Astrocyte (in vitro differentiated cells and primary cell): Measurements from ENCODE around the gene TRAPPC3. TPM values are rescaled to one million over a fixed set of nuclear protein-coding genes. Genes with fewer than 3 reads are reported as not detected.

Experiments used
- DNase-seq: peaks from one replicate; pipeline ENCODE4 v3.0.0-alpha.2; 2010; ENCODE audit warnings: low read depth
- FAIRE-seq: peaks from 2 replicates; lab custom pipeline; 2011; peaks lifted over from hg19 to GRCh38; lab: Jason Lieb, UNC
- H2AFZ ChIP-seq: 2 replicates; pipeline ENCODE4 v1.6.0; 2012; ENCODE audit warnings: low read depth, low read length, inconsistent platforms
- H3K27ac ChIP-seq: 2 replicates; pipeline ENCODE4 v1.5.1; 2011; ENCODE audit warnings: low read depth, low read length, inconsistent platforms
- H3K27me3 ChIP-seq: 2 replicates; pipeline ENCODE4 v1.6.0; 2011; ENCODE audit warnings: low read length, inconsistent platforms; ENCODE audit not compliant: insufficient read depth
- H3K36me3 ChIP-seq: 2 replicates; pipeline ENCODE4 v1.5.1; 2011; ENCODE audit warnings: low read length, inconsistent platforms; ENCODE audit not compliant: insufficient read depth
- H3K4me1 ChIP-seq: 2 replicates; pipeline ENCODE4 v1.5.1; 2011; ENCODE audit warnings: low read length, inconsistent platforms; ENCODE audit not compliant: insufficient read depth
- H3K4me2 ChIP-seq: 2 replicates; pipeline ENCODE4 v1.6.0; 2012; ENCODE audit warnings: low read length, inconsistent platforms
- H3K4me3 ChIP-seq: 2 replicates; pipeline ENCODE4 v1.5.1; 2011; ENCODE audit warnings: low read depth, mild to moderate bottlenecking, low read length, inconsistent platforms; ENCODE audit not compliant: insufficient read depth
- H3K79me2 ChIP-seq: 2 replicates; pipeline ENCODE4 v1.6.0; 2012; ENCODE audit warnings: mild to moderate bottlenecking, low read length, inconsistent platforms; ENCODE audit not compliant: insufficient read depth
- H3K9ac ChIP-seq: 2 replicates; pipeline ENCODE4 v1.6.0; 2012; ENCODE audit warnings: mild to moderate bottlenecking, low read length, inconsistent platforms
- H3K9me3 ChIP-seq: 2 replicates; pipeline ENCODE4 v1.5.1; 2012; ENCODE audit warnings: low read depth, mild to moderate bottlenecking, low read length, inconsistent platforms; ENCODE audit not compliant: insufficient read depth
- H4K20me1 ChIP-seq: 2 replicates; pipeline ENCODE4 v1.6.0; 2012; ENCODE audit warnings: low read length, inconsistent platforms; ENCODE audit not compliant: insufficient read depth
- H3K27ac Mint-ChIP-seq: one replicate; pipeline ENCODE4 v1.8.0; 2021; ENCODE audit warnings: mild to moderate bottlenecking, mixed read lengths; ENCODE audit not compliant: unreplicated experiment
- H3K27me3 Mint-ChIP-seq: one replicate; pipeline ENCODE4 v1.8.0; 2021; ENCODE audit warnings: low read depth, mixed read lengths; ENCODE audit not compliant: unreplicated experiment
- H3K36me3 Mint-ChIP-seq: one replicate; pipeline ENCODE4 v1.8.0; 2021; ENCODE audit warnings: low read depth, mixed read lengths; ENCODE audit not compliant: unreplicated experiment
- H3K4me1 Mint-ChIP-seq: one replicate; pipeline ENCODE4 v1.8.0; 2021; ENCODE audit warnings: low read depth, mixed read lengths; ENCODE audit not compliant: unreplicated experiment
- H3K4me3 Mint-ChIP-seq: one replicate; pipeline ENCODE4 v1.8.0; 2021; ENCODE audit warnings: mild to moderate bottlenecking, moderate library complexity, mixed read lengths; ENCODE audit not compliant: unreplicated experiment
- H3K9me3 Mint-ChIP-seq: one replicate; pipeline ENCODE4 v1.8.0; 2021; ENCODE audit warnings: mild to moderate bottlenecking, mixed read lengths; ENCODE audit not compliant: unreplicated experiment
- EZH2 ChIP-seq: IDR thresholded peaks from 2 replicates; pipeline ENCODE4 v1.6.1; 2012; ENCODE audit warnings: mild to moderate bottlenecking, low read length, inconsistent platforms; ENCODE audit not compliant: insufficient read depth
- total RNA-seq: library from RNA; stranded (reverse); gene quantifications from 2 replicates; pipeline ENCODE4 v1.2.1, GENCODE V29; 2021
- TF ChIP-seq, protein P1 (sequence below): IDR thresholded peaks from 2 replicates; pipeline ENCODE4 v1.5.1; 2011; ENCODE audit warnings: low read depth, mild to moderate bottlenecking, inconsistent platforms, low read length, moderate library complexity; ENCODE audit not compliant: insufficient read depth

TRAPPC3 gene
- total RNA-seq, 1 donor from 2014 or later = 87.1 TPM

- DNase-seq (no peak), FAIRE-seq (no peak)
- Mint-ChIP-seq H3K27ac (no peak overlapping the region), H3K9me3 (no peaks in the 10 kb centered on the region), H3K4me3 (peak overlapping the region; percentile 40), H3K27me3 (no peaks in the 10 kb centered on the region), H3K36me3 (peaks cover 17% of the 10 kb centered on the region), H3K4me1 (peaks cover 31% of the 10 kb centered on the region)
- peaks cover 52% of the 10 kb centered on the region for H3K4me1 ChIP-seq
- peak overlapping the region; percentile 60 for H3K27ac ChIP-seq
- peaks cover 12% of the 10 kb centered on the region for H4K20me1 ChIP-seq
- H3K4me3 ChIP-seq = no peak overlapping the region
- peak overlapping the region; percentile 45 for H3K9ac ChIP-seq
- TF ChIP-seq EZH2 = no peak
- TF ChIP-seq, protein P1, sequence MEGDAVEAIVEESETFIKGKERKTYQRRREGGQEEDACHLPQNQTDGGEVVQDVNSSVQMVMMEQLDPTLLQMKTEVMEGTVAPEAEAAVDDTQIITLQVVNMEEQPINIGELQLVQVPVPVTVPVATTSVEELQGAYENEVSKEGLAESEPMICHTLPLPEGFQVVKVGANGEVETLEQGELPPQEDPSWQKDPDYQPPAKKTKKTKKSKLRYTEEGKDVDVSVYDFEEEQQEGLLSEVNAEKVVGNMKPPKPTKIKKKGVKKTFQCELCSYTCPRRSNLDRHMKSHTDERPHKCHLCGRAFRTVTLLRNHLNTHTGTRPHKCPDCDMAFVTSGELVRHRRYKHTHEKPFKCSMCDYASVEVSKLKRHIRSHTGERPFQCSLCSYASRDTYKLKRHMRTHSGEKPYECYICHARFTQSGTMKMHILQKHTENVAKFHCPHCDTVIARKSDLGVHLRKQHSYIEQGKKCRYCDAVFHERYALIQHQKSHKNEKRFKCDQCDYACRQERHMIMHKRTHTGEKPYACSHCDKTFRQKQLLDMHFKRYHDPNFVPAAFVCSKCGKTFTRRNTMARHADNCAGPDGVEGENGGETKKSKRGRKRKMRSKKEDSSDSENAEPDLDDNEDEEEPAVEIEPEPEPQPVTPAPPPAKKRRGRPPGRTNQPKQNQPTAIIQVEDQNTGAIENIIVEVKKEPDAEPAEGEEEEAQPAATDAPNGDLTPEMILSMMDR = no peak
- H3K36me3 ChIP-seq = peaks cover 22% of the 10 kb centered on the region
- H3K9me3 ChIP-seq = no peaks in the 10 kb centered on the region
- no peak overlapping the region for H2AFZ ChIP-seq
- H3K27me3 ChIP-seq = no peaks in the 10 kb centered on the region
- H3K4me2 ChIP-seq = no peak overlapping the region
- peaks cover 35% of the 10 kb centered on the region for H3K79me2 ChIP-seq
Measured at GRCh38 chr1:36137226-36137625, 12.1 kb downstream of the TRAPPC3 start.

- no peak overlapping the region for H3K4me3 Mint-ChIP-seq
- DNase-seq = peak; percentile 92
Measured at GRCh38 chr1:36136535-36136934, 12.8 kb downstream of the TRAPPC3 start.

DNA sequence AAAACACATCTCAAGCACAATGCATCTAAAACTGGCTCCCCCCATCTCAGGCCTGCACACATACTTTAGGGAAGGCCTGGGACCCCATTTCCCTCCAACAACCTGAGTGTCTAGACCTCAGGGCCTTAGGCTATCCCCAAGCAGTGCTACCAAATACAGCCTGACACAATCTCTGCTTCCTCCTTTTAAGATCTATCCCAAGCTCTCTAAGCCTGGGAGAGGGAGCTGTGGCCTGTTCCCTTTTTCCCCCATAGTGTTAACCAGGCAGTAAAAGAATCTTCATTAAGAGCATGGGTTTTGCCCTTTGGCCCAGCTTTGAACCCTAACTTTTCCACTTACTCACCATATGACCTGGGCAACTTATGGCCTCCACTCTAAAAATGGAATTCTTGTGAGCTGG, 13.5 kb downstream of the TRAPPC3 start:
- H3K9ac ChIP-seq = peak overlapping the region; percentile 4
- H3K27me3 Mint-ChIP-seq = no peaks in the 10 kb centered on the region
- FAIRE-seq = no peak

More at GRCh38 chr1:36136535-36136934, 12.8 kb downstream of the TRAPPC3 start:
- Mint-ChIP-seq H3K4me1 (peaks cover 31% of the 10 kb centered on the region), H3K27ac (no peak overlapping the region), H3K36me3 (peaks cover 17% of the 10 kb centered on the region), H3K27me3 (no peaks in the 10 kb centered on the region), H3K9me3 (no peaks in the 10 kb centered on the region)
- Histone ChIP-seq H3K4me1 (peaks cover 52% of the 10 kb centered on the region), H3K36me3 (peaks cover 22% of the 10 kb centered on the region), H3K27me3 (no peaks in the 10 kb centered on the region), H3K27ac (peak overlapping the region; percentile 60), H3K9ac (peak overlapping the region; percentile 45), H3K4me3 (no peak overlapping the region), H3K79me2 (peaks cover 30% of the 10 kb centered on the region), H2AFZ (no peak overlapping the region), H3K4me2 (peak overlapping the region; percentile 43), H4K20me1 (peaks cover 9% of the 10 kb centered on the region), H3K9me3 (no peaks in the 10 kb centered on the region)
- FAIRE-seq = peak; percentile 97
- TF ChIP-seq, protein P1 = no peak
- TF ChIP-seq EZH2 = no peak

More for the DNA sequence above, 13.5 kb downstream of the TRAPPC3 start:
- H3K36me3 Mint-ChIP-seq = peaks cover 17% of the 10 kb centered on the region
- TF ChIP-seq, protein P1 = no peak
- no peak for TF ChIP-seq EZH2
- Histone ChIP-seq H3K4me1 (peaks cover 52% of the 10 kb centered on the region), H3K27ac (peak overlapping the region; percentile 60), H3K9me3 (no peaks in the 10 kb centered on the region), H4K20me1 (peaks cover 9% of the 10 kb centered on the region), H3K4me3 (no peak overlapping the region), H3K4me2 (peak overlapping the region; percentile 43), H3K36me3 (peaks cover 22% of the 10 kb centered on the region), H3K79me2 (peaks cover 24% of the 10 kb centered on the region), H3K27me3 (no peaks in the 10 kb centered on the region), H2AFZ (no peak overlapping the region)
- no peak overlapping the region for H3K4me3 Mint-ChIP-seq
- DNase-seq = no peak
- H3K27ac Mint-ChIP-seq = peak overlapping the region; percentile 67
- H3K4me1 Mint-ChIP-seq = peaks cover 31% of the 10 kb centered on the region
- no peaks in the 10 kb centered on the region for H3K9me3 Mint-ChIP-seq
